Daoy (cell line): ENCODE measurements around the gene COL16A1. TPM values are rescaled to one million over a fixed set of nuclear protein-coding genes. Genes with fewer than 3 reads are reported as not detected.

ENCODE experiments used
- total RNA-seq: library from RNA; depleted of rRNA; stranded (reverse); fragments of >200 nt; shearing (Covaris generic); gene quantifications from 2 replicates; pipeline ENCODE4 v1.2.3, GENCODE V29; 2014; rRNA removed

Gene COL16A1
- total RNA-seq, 1 experiment from 2014 or later, result 28.7 TPM

Other genes starting within 250 kb of the COL16A1 start
- gene TINAGL1, start 127.5 kb downstream of the COL16A1 start, total RNA-seq, result 29.9 and 39.1 TPM in 2 replicates
- gene HCRTR1, start 86.3 kb downstream of the COL16A1 start, total RNA-seq, result not detected in 2 replicates
- gene PEF1, start 59.1 kb downstream of the COL16A1 start, total RNA-seq, result 109 and 126 TPM in 2 replicates
- 4.7 and 9.4 TPM in 2 replicates for gene ADGRB2, start 60.3 kb upstream of the COL16A1 start, total RNA-seq
- 86.6 and 92.7 TPM in 2 replicates for gene SPOCD1, start 112.0 kb upstream of the COL16A1 start, total RNA-seq
- gene PTP4A2, start 234.4 kb upstream of the COL16A1 start, total RNA-seq, result 388 and 393 TPM in 2 replicates